ENCODE measurements around the gene TMEM129.

DNA sequence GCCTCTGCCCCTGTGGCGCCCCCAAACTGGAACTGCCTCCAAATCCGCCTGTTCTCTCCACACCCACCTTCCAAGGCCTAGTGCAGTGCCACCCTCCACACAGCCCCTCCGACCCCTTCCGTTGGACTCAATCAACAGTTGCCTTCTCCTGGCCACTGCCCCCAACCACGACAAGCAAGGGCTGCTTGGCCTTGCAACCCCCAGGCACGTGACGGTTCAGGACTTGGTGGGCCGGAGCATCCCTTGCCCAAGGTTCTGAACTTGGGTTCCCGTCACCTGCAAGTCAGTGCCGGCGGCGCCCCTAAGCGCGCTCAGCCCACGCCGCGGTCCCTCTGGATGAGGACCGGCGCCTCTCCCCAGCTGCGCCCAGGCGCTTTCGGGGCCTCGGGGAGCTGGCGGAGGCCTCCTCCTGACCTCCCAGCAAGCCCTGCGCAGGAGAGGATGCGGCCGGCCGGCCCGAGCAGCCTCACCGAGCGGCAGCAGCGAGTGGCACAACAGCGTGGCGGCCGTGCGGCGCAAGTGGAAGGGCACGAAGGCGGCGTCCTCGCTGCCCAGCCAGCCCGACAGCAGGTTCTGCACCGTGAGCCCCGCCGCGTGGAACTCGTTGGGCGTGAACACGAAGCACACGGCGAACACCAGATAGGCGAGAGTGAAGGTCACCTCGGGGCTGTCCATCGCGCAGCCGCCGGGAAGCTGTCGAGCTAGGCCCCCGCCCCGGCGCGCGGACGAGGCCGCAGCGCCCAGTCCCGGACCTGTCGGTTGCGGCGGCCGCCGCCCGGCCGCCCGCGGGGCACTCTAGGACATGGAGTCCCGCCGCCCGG is 750 bp downstream of the TMEM129 start:
- TF ChIP-seq, protein P1, sequence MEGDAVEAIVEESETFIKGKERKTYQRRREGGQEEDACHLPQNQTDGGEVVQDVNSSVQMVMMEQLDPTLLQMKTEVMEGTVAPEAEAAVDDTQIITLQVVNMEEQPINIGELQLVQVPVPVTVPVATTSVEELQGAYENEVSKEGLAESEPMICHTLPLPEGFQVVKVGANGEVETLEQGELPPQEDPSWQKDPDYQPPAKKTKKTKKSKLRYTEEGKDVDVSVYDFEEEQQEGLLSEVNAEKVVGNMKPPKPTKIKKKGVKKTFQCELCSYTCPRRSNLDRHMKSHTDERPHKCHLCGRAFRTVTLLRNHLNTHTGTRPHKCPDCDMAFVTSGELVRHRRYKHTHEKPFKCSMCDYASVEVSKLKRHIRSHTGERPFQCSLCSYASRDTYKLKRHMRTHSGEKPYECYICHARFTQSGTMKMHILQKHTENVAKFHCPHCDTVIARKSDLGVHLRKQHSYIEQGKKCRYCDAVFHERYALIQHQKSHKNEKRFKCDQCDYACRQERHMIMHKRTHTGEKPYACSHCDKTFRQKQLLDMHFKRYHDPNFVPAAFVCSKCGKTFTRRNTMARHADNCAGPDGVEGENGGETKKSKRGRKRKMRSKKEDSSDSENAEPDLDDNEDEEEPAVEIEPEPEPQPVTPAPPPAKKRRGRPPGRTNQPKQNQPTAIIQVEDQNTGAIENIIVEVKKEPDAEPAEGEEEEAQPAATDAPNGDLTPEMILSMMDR (IDR thresholded peaks at IDR 0.05), result no peak
- TF ChIP-seq POLR2A (IDR thresholded peaks at IDR 0.05), result no peak
